ENCODE data around the gene CHRNA4. TPM values are rescaled to one million over a fixed set of nuclear protein-coding genes. Genes with fewer than 3 reads are reported as not detected.

Gene CHRNA4
- total and polyA plus RNA-seq, 9 of the 15 experiments (the other 6 are each of a cell fraction or from before 2014, with no cell fraction given) = not detected

GRCh38 chr20:63400486-63401210 is 39.5 kb upstream of the CHRNA4 start:
- 4% methylated on average over 42 of the region's 44 CpGs for WGBS (ENCODE audit: insufficient coverage, low coverage, missing lambda C conversion rate)
- FAIRE-seq = no peak
- CTCF ChIA-PET (ENCODE audit: low intra/inter-chr PET ratio) = no interaction called here

More at GRCh38 chr20:63400486-63401210, 39.5 kb upstream of the CHRNA4 start:
- no peaks in the 10 kb centered on the region for H3K36me3 ChIP-seq (ENCODE audit: control insufficient read depth, insufficient read depth, low read length)
- H4K20me1 ChIP-seq (replicated peaks; ENCODE audit: control insufficient read depth, insufficient read depth, low read length) = peaks cover 21% of the 10 kb centered on the region
- no peak for ATAC-seq
- H3K9ac ChIP-seq (ENCODE audit: insufficient read depth in 1 of 2, low read depth in 2 of 2, low read length in 2 of 2) = no peak overlapping the region
- peaks cover 0 to 28% of the 10 kb centered on the region in 2 experiments; a peak in 2 of 5 replicates for H3K4me1 ChIP-seq (replicated peaks in 1 of 2; ENCODE audit: control insufficient read depth in 2 of 2, insufficient read depth in 2 of 2, low read length in 2 of 2)
- H2AFZ ChIP-seq (ENCODE audit: low read depth, low read length) = no peak overlapping the region
- DNase-seq (ENCODE audit: extremely low read depth in 1 of 4, low spot score in 3 of 4) = no peak
- no peak overlapping the region for H3K4me2 ChIP-seq (ENCODE audit: insufficient read depth, low read length)
- no peak overlapping the region for H3K27ac ChIP-seq (ENCODE audit: extremely low read depth, low read depth, low read length)
- intact Hi-C loops (cut with micrococcal nuclease) (no loop called here), in situ Hi-C loops (cut with MboI) (no loop called here)
- H3K4me3 ChIP-seq = no peak overlapping the region
- POLR2A ChIA-PET = interaction anchor here (0.9 kb wide), 1 partner anchor 196 kb away, joined by 5 read pairs; no protein-coding TSS in a partner anchor
- peaks cover 8 to 81% of the 10 kb centered on the region in 2 experiments; a peak in 4 of 5 replicates for H3K27me3 ChIP-seq (ENCODE audit: control insufficient read depth in 2 of 2, insufficient read depth in 2 of 2, low read length in 2 of 2)
- no peak for TF ChIP-seq ETV5 (CRISPR knock-in tag; IDR thresholded peaks at IDR 0.05; ENCODE audit: low read depth)
- TF ChIP-seq MXD1 (CRISPR knock-in tag; IDR thresholded peaks at IDR 0.05; ENCODE audit: borderline replicate concordance, poor library complexity, severe bottlenecking) = no peak
- no peaks in the 10 kb centered on the region for H3K79me2 ChIP-seq (ENCODE audit: control insufficient read depth, insufficient read depth, low read length)
- no TSS peak for BruUV-seq (replicated peaks)
- no peaks in the 10 kb centered on the region for H3K9me3 ChIP-seq (replicated peaks; ENCODE audit: control insufficient read depth, insufficient read depth, low read depth, low read length)
- H3K9me1 ChIP-seq (ENCODE audit: control insufficient read depth, insufficient read depth, low read length) = no peaks in the 10 kb centered on the region

Measured in K562 (cell line).